ENCODE results near the gene DNAJA1. TPM values are rescaled to one million over a fixed set of nuclear protein-coding genes. Genes with fewer than 3 reads are reported as not detected.

The DNAJA1 gene
- total RNA-seq, 1 donor from 2014 or later = 90.9 TPM

GRCh38 chr9:33024126-33024965, 727 bp upstream of the DNAJA1 start:
- intact Hi-C loops (cut with micrococcal nuclease) = no loop called here

GRCh38 chr9:33025572-33026342, 684 bp downstream of the DNAJA1 start:
- ATAC-seq (peak; percentile 59), DNase-seq (peak; percentile 67)
- intact Hi-C loops (cut with micrococcal nuclease) = no loop called here

More at GRCh38 chr9:33024126-33024965, 727 bp upstream of the DNAJA1 start:
- ATAC-seq = peak; percentile 11
- peak; percentile 31 for DNase-seq

- no peak for DNase-seq
- ATAC-seq = no peak
- intact Hi-C loops (cut with micrococcal nuclease) = no loop called here
Observed at GRCh38 chr9:33029231-33029786, 4.2 kb downstream of the DNAJA1 start.

- intact Hi-C loops (cut with micrococcal nuclease) = no loop called here
- ATAC-seq = no peak
- no peak for DNase-seq
Observed at GRCh38 chr9:33030285-33030684, 5.2 kb downstream of the DNAJA1 start.

- no peak for DNase-seq
- intact Hi-C loops (cut with micrococcal nuclease) = no loop called here
- ATAC-seq = no peak
Observed at GRCh38 chr9:33032292-33032691, 7.2 kb downstream of the DNAJA1 start.

- intact Hi-C loops (cut with micrococcal nuclease) = no loop called here
- no peak for ATAC-seq
- DNase-seq = no peak
Observed at GRCh38 chr9:33032865-33033264, 7.8 kb downstream of the DNAJA1 start.

- ATAC-seq = no peak
- intact Hi-C loops (cut with micrococcal nuclease) = no loop called here
- DNase-seq = no peak
Observed at GRCh38 chr9:33040792-33041431, 15.8 kb downstream of the DNAJA1 start.

- ATAC-seq = no peak
- no peak for DNase-seq
- intact Hi-C loops (cut with micrococcal nuclease) = no loop called here
Observed at GRCh38 chr9:33041432-33042188, 16.5 kb downstream of the DNAJA1 start.

GRCh38 chr9:33042473-33042872, 17.4 kb downstream of the DNAJA1 start:
- ATAC-seq = no peak
- intact Hi-C loops (cut with micrococcal nuclease) = no loop called here
- DNase-seq = no peak

GRCh38 chr9:33043671-33044070, 18.6 kb downstream of the DNAJA1 start:
- intact Hi-C loops (cut with micrococcal nuclease) = no loop called here
- ATAC-seq (no peak), DNase-seq (no peak)

- ATAC-seq = peak; percentile 95
- peak; percentile 90 for DNase-seq
- intact Hi-C loops (cut with micrococcal nuclease) = no loop called here
Observed at GRCh38 chr9:33044162-33044673, 19.1 kb downstream of the DNAJA1 start.

- intact Hi-C loops (cut with micrococcal nuclease) = no loop called here
- DNase-seq (no peak), ATAC-seq (peak; percentile 48)
Observed at GRCh38 chr9:33044677-33045282, 19.7 kb downstream of the DNAJA1 start.

GRCh38 chr9:33046061-33046460, 21.0 kb downstream of the DNAJA1 start:
- ATAC-seq = no peak
- intact Hi-C loops (cut with micrococcal nuclease) = no loop called here

GRCh38 chr9:33048054-33048465, 23.0 kb downstream of the DNAJA1 start:
- no peak for DNase-seq
- ATAC-seq = no peak
- intact Hi-C loops (cut with micrococcal nuclease) = no loop called here

More at GRCh38 chr9:33046061-33046460, 21.0 kb downstream of the DNAJA1 start:
- DNase-seq = no peak

- intact Hi-C loops (cut with micrococcal nuclease) = no loop called here
Observed at GRCh38 chr9:33049680-33050361, 24.7 kb downstream of the DNAJA1 start.

GRCh38 chr9:33051144-33051543, 26.1 kb downstream of the DNAJA1 start:
- DNase-seq = no peak

More at GRCh38 chr9:33049680-33050361, 24.7 kb downstream of the DNAJA1 start:
- DNase-seq = no peak
- ATAC-seq = no peak

GRCh38 chr9:33065157-33066076, 40.3 kb downstream of the DNAJA1 start:
- ATAC-seq (no peak), DNase-seq (no peak)
- intact Hi-C loops (cut with micrococcal nuclease) = no loop called here

More at GRCh38 chr9:33051144-33051543, 26.1 kb downstream of the DNAJA1 start:
- intact Hi-C loops (cut with micrococcal nuclease) = no loop called here
- no peak for ATAC-seq
